ENCODE measurements around the gene DAD1. TPM values are rescaled to one million over a fixed set of nuclear protein-coding genes. Genes with fewer than 3 reads are reported as not detected.

DAD1 gene
- total and polyA plus RNA-seq, 2 of the 8 experiments (the other 6 are each of a cell fraction or from before 2014, with no cell fraction given): 131 to 440 TPM

DNA sequence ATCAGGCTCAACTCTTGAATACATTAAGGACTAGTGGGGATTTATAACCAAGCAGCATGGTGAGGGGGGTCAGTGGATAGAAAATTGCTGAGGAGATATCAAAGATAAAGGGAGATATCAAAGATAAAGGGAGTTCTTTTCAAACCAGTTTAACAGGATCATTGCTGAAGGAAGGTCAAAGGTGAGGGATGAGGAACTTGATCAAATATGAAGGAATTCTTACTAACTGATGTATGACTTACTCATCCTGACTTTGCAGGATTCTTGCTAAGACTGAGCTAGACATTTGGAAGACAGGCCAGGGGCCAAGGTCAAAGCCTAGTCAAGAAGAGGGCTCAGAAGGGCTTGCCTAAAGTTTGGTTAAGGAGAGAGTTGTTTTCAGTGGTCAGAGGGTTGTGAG lies 13.8 kb upstream of the DAD1 start (continued):
- TF ChIP-seq CHD7 (IDR thresholded peaks at IDR 0.05; ENCODE audit: insufficient replicate concordance, low read length) (no peak), MAFK (IDR thresholded peaks at IDR 0.05; ENCODE audit: low read depth, low read length) (no peak), JUN (IDR thresholded peaks at IDR 0.05; ENCODE audit: low read depth, low read length) (no peak), SUZ12 (IDR thresholded peaks at IDR 0.05; ENCODE audit: low read length) (no peak), CTBP2 (IDR thresholded peaks at IDR 0.05; ENCODE audit: borderline replicate concordance, insufficient read depth, insufficient read length, low read length) (no peak), BRCA1 (IDR thresholded peaks at IDR 0.05; ENCODE audit: low read depth, low read length) (no peak), KDM4A (IDR thresholded peaks at IDR 0.05; ENCODE audit: low read depth, low read length, severe bottlenecking) (no peak), HDAC6 (IDR thresholded peaks at IDR 0.05; ENCODE audit: low read depth, low read length) (no peak), JUND (IDR thresholded peaks at IDR 0.05; ENCODE audit: low read length) (no peak), SIN3A (conservative IDR thresholded peaks at IDR 0.05 in 1 of 2, IDR thresholded peaks at IDR 0.05 in 1 of 2; ENCODE audit: low read depth in 1 of 2, low read length in 2 of 2) (no peak)
